Measurements from ENCODE around the gene HSPB7.
"Not testable (repeated sequence)": the region's sequence is repeated elsewhere in the genome, so short reads cannot be mapped to it uniquely, and the experiment has no call there.

HSPB7 gene

DNA sequence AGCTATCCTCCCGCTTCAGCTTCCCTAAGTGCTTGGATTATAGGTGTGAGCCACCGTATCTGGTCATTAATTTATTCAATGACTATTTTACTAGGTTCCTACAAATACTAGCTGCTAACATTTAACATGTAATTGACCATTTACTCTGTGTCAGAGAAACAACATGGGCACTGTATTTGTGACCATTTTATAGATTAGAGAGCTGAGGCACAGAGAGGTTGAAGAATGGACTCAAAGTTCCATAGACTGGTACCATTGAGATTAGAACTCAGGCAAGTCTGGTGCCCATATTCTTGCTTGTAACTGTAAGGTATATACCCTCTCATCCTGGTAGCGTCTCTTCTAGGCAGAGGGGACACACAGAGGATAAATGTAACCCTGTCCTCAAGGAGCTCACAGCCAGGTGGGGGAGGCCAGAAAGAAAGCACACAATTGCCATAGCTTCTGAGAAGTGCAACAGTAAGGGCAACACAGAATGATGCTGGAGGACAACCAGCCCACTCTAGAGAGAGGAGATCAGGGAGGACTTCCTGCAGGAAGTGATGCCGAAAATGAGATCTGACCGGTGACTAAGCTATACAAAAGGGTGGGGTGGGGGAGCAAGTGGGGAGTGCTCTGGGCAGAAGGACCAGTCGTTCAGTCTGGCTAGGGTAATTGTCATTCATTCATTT is 10.0 kb downstream of the HSPB7 start:
- H3K4me3 ChIP-seq (ENCODE audit: low read depth, low read length): no peak overlapping the region
- TF ChIP-seq, protein P1, sequence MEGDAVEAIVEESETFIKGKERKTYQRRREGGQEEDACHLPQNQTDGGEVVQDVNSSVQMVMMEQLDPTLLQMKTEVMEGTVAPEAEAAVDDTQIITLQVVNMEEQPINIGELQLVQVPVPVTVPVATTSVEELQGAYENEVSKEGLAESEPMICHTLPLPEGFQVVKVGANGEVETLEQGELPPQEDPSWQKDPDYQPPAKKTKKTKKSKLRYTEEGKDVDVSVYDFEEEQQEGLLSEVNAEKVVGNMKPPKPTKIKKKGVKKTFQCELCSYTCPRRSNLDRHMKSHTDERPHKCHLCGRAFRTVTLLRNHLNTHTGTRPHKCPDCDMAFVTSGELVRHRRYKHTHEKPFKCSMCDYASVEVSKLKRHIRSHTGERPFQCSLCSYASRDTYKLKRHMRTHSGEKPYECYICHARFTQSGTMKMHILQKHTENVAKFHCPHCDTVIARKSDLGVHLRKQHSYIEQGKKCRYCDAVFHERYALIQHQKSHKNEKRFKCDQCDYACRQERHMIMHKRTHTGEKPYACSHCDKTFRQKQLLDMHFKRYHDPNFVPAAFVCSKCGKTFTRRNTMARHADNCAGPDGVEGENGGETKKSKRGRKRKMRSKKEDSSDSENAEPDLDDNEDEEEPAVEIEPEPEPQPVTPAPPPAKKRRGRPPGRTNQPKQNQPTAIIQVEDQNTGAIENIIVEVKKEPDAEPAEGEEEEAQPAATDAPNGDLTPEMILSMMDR (conservative IDR thresholded peaks at IDR 0.05; ENCODE audit: low read depth, low read length): no peak
- no peak for DNase-seq (ENCODE audit: low read depth)

DNA sequence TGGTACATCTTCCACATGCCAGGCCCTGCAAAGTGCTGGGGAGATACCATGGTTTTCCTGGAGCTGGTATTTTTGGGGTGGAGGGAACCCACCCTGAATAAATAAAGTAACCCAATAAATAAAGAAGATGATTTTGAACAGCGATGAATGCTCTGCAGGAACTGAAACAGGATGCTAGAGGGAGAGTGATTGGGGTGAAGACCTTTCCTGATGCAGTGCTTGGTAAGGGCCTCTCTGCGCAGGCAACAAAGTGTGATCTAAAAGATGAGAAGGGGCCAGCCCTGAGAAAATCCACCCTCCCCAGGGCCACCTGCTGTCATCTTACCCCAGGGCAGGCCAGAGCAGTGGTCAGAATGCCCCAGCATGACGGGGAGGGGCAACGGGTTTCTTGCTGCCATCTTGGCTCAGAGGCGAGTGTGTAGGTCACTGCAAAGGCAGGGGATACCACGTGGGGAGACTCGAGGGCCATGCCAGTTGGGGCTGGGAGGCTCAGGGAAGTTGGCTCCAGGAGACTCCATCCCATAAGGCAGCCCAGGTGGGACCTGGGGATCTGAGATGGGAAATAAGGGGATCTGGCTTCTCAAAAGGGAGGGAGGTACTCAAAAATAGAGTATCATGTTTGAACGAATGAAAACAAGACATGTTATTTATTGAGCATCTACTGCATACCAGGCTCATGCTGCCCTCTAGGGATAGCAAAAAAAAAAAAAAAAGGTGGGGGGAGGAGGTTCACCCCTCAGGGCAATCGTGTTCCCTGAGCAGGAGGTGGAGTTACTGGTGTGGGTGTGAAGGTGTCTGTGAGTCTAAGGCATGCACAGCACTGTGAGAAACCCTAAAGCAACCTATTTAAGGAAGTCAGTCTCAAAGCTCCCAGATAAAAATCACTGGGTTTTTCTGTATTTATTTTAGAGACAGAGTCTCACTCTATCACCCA is 11.0 kb downstream of the HSPB7 start:
- DNase-seq (ENCODE audit: low read depth): peak; percentile 45
- TF ChIP-seq, protein P1 (conservative IDR thresholded peaks at IDR 0.05; ENCODE audit: low read depth, low read length): peak; percentile 42
- H3K4me3 ChIP-seq (ENCODE audit: low read depth, low read length): no peak overlapping the region

DNA sequence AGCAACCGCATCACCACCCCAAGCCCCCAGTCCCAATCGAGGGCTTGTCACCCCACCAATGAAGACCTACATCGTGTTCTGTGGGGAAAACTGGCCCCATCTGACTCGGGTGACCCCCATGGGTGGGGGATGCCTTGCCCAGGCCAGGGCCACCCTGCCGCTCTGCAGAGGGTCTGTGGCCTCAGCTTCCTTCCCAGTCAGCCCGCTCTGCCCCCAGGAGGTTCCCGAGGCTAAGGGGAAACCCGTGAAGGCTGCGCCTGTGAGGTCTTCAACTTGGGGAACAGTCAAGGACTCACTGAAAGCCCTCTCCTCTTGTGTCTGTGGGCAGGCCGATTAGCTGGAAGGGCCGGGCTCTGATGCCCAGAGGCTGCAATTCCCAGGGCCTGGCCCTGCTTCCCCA is 11.8 kb downstream of the HSPB7 start:
- DNase-seq (ENCODE audit: low read depth): no peak
- TF ChIP-seq, protein P1 (conservative IDR thresholded peaks at IDR 0.05; ENCODE audit: low read depth, low read length): no peak

DNA sequence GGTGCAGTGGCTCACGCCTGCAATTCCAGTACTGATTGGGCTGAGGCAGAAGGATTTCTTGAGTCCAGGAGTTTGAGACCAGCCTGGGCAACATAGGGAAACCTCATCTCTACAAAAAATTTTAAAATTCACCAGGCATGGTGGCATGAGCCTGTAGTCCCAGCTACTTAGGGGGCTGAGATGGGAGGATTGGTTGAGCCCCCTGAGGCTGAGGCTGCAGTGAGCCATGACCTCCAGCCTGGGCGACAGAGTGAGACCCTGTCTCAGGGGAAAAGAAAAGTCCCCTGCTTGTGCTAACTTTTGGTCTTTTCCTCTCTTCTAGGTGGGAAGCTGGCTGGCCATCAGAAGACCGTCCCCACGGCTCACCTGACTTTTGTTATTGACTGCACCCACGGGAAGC is 12.2 kb downstream of the HSPB7 start:
- DNase-seq (ENCODE audit: low read depth): no peak
- TF ChIP-seq, protein P1 (conservative IDR thresholded peaks at IDR 0.05; ENCODE audit: low read depth, low read length): no peak

More for the DNA sequence above, 11.8 kb downstream of the HSPB7 start:
- H3K4me3 ChIP-seq (ENCODE audit: low read depth, low read length): no peak overlapping the region

DNA sequence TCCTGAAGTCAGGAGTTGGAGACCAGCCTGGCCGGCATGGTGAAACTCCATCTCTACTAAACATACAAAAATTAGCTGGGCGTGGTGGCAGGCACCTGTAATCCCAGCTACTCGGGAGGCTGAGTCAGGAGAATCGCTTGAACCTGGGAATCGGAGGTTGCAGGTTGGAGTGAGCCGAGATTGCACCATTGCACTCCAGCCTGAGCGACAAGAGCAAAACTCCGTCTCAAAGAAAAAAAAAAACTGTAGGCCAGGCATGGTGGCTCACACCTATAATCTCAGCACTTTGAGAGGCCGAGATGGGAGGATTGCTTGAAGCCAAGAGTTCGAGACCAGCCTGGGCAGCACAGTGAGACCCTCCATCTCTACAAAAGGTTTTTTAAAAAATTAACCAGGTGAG is 16.6 kb downstream of the HSPB7 start:
- H3K4me3 ChIP-seq (ENCODE audit: low read depth, low read length); DNase-seq (ENCODE audit: low read depth): not testable (repeated sequence)

More for the DNA sequence above, 12.2 kb downstream of the HSPB7 start:
- H3K4me3 ChIP-seq (ENCODE audit: low read depth, low read length): no peak overlapping the region

DNA sequence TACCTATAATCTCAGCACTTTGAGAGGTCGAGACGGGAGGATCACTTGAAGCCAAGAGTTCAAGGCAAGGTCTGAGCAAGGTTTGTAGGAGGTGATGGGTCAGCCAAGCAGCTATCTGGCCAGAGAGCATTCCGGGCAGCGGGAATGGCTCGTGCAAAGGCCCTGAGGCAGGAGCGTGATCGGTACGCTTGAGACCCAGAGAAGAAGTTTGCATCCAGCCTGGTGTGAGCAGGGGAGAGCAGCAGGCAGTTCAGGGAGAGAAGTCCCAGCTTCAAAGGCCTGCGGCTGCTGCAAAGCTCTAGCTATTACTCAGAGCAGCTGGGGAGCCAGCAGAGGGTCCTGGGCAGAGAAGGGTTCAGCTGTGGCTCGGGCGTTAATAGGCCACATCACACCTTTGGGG is 18.9 kb downstream of the HSPB7 start:
- no peak for DNase-seq (ENCODE audit: low read depth)
- TF ChIP-seq, protein P1 (conservative IDR thresholded peaks at IDR 0.05; ENCODE audit: low read depth, low read length): no peak
- no peak overlapping the region for H3K4me3 ChIP-seq (ENCODE audit: low read depth, low read length)

DNA sequence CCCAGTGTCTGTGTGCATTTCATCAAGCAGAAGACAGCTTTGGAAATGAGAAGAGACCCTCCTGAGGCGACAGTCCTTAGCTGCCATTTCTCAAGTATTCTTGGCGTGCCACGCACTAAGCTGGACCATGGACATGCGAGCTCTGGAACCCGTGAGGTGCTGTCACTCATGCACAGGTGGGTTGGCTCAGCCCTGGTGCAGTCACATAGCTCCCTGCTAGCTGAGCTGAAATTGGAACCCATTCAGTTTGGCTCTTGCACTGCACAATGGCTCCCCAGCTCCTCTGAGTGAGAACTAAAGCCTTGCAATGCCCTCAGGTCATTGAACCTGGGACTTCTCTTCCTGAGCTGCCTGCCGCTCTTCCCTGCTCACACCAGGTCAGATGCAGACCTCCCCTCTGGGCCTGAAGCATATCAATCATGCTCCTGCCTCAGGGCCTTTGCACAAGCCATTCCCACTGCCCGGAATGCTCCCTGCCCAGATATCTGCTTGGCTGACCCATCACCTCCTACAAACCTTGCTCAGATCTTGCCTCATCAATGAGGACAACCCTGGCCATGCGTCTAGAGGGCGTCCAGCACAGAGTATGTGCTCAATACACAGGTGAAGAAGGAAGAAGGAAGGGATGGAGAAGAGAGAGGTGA is 20.1 kb downstream of the HSPB7 start:
- TF ChIP-seq, protein P1 (conservative IDR thresholded peaks at IDR 0.05; ENCODE audit: low read depth, low read length): no peak
- H3K4me3 ChIP-seq (ENCODE audit: low read depth, low read length): no peak overlapping the region
- DNase-seq (ENCODE audit: low read depth): no peak

Measured in choroid plexus epithelial cell (primary cell).